ENCODE data around the gene NBPF11.
A peak's percentile ranks its signal among the peaks of the same experiment; 100 is the strongest.
"Not testable (repeated sequence)": the region's sequence is repeated elsewhere in the genome, so short reads cannot be mapped to it uniquely, and the experiment has no call there.

The NBPF11 gene

GRCh38 chr1:148120395-148120794, 31.7 kb downstream of the NBPF11 start:
- not testable (repeated sequence) for H3K27ac ChIP-seq
- peak; percentile 48 for TF ChIP-seq CTCF (conservative IDR thresholded peaks at IDR 0.05)

- not testable (repeated sequence) for H3K27ac ChIP-seq
These were observed 56.3 kb downstream of the NBPF11 start for GRCh38 chr1:148095732-148096131.

GRCh38 chr1:148086196-148086595, 65.9 kb downstream of the NBPF11 start:
- H3K27ac ChIP-seq = not testable (repeated sequence)

GRCh38 chr1:148081205-148081604, 70.9 kb downstream of the NBPF11 start:
- H3K27ac ChIP-seq = not testable (repeated sequence)

- H3K27ac ChIP-seq = not testable (repeated sequence)
These were observed 73.2 kb downstream of the NBPF11 start for GRCh38 chr1:148078632-148079519.

- H3K27ac ChIP-seq = not testable (repeated sequence)
These were observed 74.0 kb downstream of the NBPF11 start for GRCh38 chr1:148078090-148078489.

GRCh38 chr1:148077458-148077857, 74.6 kb downstream of the NBPF11 start:
- not testable (repeated sequence) for H3K27ac ChIP-seq

GRCh38 chr1:148073392-148073791, 78.7 kb downstream of the NBPF11 start:
- H3K27ac ChIP-seq = not testable (repeated sequence)

- H3K27ac ChIP-seq = not testable (repeated sequence)
These were observed 83.5 kb downstream of the NBPF11 start for GRCh38 chr1:148068606-148069005.

GRCh38 chr1:148068201-148068600, 83.9 kb downstream of the NBPF11 start:
- not testable (repeated sequence) for H3K27ac ChIP-seq

- H3K27ac ChIP-seq = not testable (repeated sequence)
These were observed 91.8 kb downstream of the NBPF11 start for GRCh38 chr1:148060294-148060701.

GRCh38 chr1:148057384-148057783, 94.7 kb downstream of the NBPF11 start:
- not testable (repeated sequence) for H3K27ac ChIP-seq

All from VCaP (cell line).